ENCODE measurements around the gene PWWP2B.

The PWWP2B gene

DNA sequence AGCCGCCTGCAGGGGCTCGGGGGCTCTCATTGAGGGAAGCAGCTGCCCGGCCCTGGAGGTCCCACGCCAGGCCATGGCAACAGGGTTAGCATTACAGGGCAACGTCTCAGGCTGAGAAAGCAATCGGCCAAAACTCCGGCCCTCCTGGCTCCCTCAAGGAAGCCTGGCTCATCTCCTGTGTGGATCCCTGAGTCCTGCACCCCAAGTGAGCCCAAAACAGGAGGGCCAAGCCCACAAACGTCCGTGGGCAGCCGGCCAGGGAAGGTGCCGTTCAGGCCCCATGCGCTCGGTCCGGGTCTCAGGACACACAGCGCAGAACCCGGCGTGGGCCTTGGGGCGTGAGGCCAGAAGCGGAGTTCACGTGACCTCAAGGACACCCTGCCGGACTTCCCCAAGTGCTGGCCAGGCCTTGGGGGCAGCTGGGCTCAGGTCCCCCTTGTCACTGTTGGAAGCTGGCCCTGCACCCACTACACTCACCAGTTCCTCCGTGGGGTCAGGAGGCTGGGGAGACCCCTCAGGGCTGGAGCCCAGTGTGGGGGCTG, 8.0 kb upstream of the PWWP2B start:
- no peaks in the 10 kb centered on the region for H3K4me1 ChIP-seq (ENCODE audit: insufficient read depth, low read length, severe bottlenecking)
- no peaks in the 10 kb centered on the region for H3K9me3 ChIP-seq (ENCODE audit: low read length)
- no peak overlapping the region for H3K4me2 ChIP-seq (ENCODE audit: low read length)

DNA sequence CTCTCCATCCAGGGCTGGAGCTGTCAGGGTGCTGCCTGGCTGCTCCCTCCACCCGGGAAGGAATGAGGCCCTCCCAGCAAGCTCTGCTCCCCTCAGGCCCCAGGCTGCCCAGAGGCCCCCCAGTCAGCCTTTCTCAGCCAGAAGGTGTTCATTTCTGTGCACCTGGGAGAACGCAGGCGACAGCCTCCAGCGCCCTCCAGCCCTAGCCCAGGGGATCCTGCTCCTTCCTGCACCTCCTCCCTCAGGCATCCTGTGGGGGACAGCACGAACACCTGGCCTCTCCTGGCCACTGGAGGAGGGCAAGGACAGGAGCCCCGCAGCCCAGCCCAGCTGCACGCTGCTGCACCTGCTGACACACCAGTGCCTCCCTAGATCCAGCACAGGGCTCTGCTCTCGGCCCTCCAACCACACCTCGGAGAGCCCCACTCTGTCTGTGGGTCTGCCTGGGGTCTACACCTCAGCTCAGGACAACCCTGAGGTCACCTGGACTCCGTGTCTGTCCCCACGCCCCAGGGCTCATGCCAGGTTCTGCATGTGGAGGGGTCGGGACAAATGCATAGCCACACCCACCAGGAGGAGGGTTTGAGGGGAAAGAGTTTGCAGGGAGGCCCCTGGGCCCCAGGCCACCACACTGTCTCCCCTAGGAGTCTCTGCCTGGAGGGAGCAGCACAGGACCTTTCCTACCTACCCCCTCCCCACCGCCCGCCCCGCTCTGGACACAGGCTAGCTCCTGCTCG, 7.4 kb upstream of the PWWP2B start:
- TF ChIP-seq, protein P1, sequence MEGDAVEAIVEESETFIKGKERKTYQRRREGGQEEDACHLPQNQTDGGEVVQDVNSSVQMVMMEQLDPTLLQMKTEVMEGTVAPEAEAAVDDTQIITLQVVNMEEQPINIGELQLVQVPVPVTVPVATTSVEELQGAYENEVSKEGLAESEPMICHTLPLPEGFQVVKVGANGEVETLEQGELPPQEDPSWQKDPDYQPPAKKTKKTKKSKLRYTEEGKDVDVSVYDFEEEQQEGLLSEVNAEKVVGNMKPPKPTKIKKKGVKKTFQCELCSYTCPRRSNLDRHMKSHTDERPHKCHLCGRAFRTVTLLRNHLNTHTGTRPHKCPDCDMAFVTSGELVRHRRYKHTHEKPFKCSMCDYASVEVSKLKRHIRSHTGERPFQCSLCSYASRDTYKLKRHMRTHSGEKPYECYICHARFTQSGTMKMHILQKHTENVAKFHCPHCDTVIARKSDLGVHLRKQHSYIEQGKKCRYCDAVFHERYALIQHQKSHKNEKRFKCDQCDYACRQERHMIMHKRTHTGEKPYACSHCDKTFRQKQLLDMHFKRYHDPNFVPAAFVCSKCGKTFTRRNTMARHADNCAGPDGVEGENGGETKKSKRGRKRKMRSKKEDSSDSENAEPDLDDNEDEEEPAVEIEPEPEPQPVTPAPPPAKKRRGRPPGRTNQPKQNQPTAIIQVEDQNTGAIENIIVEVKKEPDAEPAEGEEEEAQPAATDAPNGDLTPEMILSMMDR (IDR thresholded peaks at IDR 0.05; ENCODE audit: low read length), result no peak
- TF ChIP-seq EZH2 (IDR thresholded peaks at IDR 0.05; ENCODE audit: borderline replicate concordance, low read length), result no peak
- no peaks in the 10 kb centered on the region for H3K9me3 ChIP-seq (ENCODE audit: low read length)
- no peaks in the 10 kb centered on the region for H3F3A ChIP-seq (ENCODE audit: insufficient read depth, low read length)
- no peak overlapping the region for H3K27ac ChIP-seq (ENCODE audit: low read depth, low read length, poor library complexity, severe bottlenecking)
- H3K36me3 ChIP-seq (ENCODE audit: insufficient read depth, low read length), result no peaks in the 10 kb centered on the region
- no peak overlapping the region for H3K9ac ChIP-seq (ENCODE audit: low read length)
- H3K27me3 ChIP-seq (ENCODE audit: insufficient read depth, low read length), result 0 out of 2 replicates have a peak, but pooled peaks cover 10% of the 10 kb centered on the region
- no peak overlapping the region for H2AFZ ChIP-seq (ENCODE audit: low read length)
- no peaks in the 10 kb centered on the region for H4K20me1 ChIP-seq (ENCODE audit: insufficient read depth, low read length)
- no peaks in the 10 kb centered on the region for H3K79me2 ChIP-seq (ENCODE audit: insufficient read depth, low read length)
- no peak overlapping the region for H3K4me3 ChIP-seq (ENCODE audit: low read depth, low read length, poor library complexity, severe bottlenecking)
- no peaks in the 10 kb centered on the region for H3K4me1 ChIP-seq (ENCODE audit: insufficient read depth, low read length, severe bottlenecking)
- no peak overlapping the region for H3K4me2 ChIP-seq (ENCODE audit: low read length)
- no peaks in the 10 kb centered on the region for H3K9me2 ChIP-seq (ENCODE audit: low read depth, low read length)

More for the DNA sequence above, 8.0 kb upstream of the PWWP2B start:
- TF ChIP-seq EZH2 (IDR thresholded peaks at IDR 0.05; ENCODE audit: borderline replicate concordance, low read length), result no peak
- TF ChIP-seq, protein P1 (IDR thresholded peaks at IDR 0.05; ENCODE audit: low read length), result no peak
- no peak overlapping the region for H3K9ac ChIP-seq (ENCODE audit: low read length)
- no peaks in the 10 kb centered on the region for H3F3A ChIP-seq (ENCODE audit: insufficient read depth, low read length)
- no peaks in the 10 kb centered on the region for H3K79me2 ChIP-seq (ENCODE audit: insufficient read depth, low read length)
- H4K20me1 ChIP-seq (ENCODE audit: insufficient read depth, low read length), result no peaks in the 10 kb centered on the region
- H3K27ac ChIP-seq (ENCODE audit: low read depth, low read length, poor library complexity, severe bottlenecking), result no peak overlapping the region
- no peaks in the 10 kb centered on the region for H3K36me3 ChIP-seq (ENCODE audit: insufficient read depth, low read length)
- no peak overlapping the region for H2AFZ ChIP-seq (ENCODE audit: low read length)
- H3K9me2 ChIP-seq (ENCODE audit: low read depth, low read length), result no peaks in the 10 kb centered on the region
- 0 out of 2 replicates have a peak, but pooled peaks cover 9% of the 10 kb centered on the region for H3K27me3 ChIP-seq (ENCODE audit: insufficient read depth, low read length)
- no peak overlapping the region for H3K4me3 ChIP-seq (ENCODE audit: low read depth, low read length, poor library complexity, severe bottlenecking)

DNA sequence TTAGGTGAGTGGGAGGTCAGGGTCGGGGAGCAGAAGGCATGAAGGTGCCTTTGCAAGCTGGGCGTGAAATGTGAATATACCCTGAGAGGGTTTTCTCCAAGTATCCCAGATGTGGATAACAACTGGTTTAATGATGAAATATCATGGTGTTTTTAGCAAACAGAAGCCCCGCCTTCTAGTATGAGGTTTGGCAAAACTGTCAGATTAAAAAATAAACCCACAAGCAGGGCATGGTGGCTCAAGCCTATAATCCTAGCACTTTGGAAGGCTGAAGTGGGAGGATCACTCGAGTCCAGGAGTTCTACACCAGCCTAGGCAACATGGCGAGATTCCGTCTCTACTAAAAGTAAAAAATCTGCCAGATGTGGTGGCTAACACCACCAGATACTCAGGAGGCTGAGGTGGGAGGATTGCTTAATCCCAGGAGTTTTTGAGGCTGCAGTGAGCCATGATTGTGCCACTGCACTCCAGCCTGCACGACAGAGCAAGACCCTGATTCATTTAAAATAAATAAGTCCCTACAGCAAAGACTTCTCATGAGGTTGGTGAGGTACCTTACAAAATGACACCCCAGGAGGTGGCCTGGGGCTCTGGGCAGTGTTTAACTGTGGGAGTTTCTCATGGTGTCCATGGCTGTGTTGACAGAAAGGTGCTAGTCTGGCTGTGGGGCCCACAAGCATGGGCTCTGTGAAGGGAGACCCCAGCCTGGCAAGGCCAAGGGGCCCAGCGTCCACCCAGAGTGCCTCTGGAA, 6.7 kb upstream of the PWWP2B start:
- Histone ChIP-seq H3K4me3 (ENCODE audit: low read depth, low read length, poor library complexity, severe bottlenecking) (no peak overlapping the region), H3K4me2 (ENCODE audit: low read length) (no peak overlapping the region), H3K4me1 (ENCODE audit: insufficient read depth, low read length, severe bottlenecking) (no peaks in the 10 kb centered on the region), H3K27me3 (ENCODE audit: insufficient read depth, low read length) (0 out of 2 replicates have a peak, but pooled peaks cover 10% of the 10 kb centered on the region), H3K36me3 (ENCODE audit: insufficient read depth, low read length) (no peaks in the 10 kb centered on the region), H3K9me2 (ENCODE audit: low read depth, low read length) (no peaks in the 10 kb centered on the region), H3K79me2 (ENCODE audit: insufficient read depth, low read length) (no peaks in the 10 kb centered on the region), H3K9ac (ENCODE audit: low read length) (no peak overlapping the region), H4K20me1 (ENCODE audit: insufficient read depth, low read length) (no peaks in the 10 kb centered on the region), H3F3A (ENCODE audit: insufficient read depth, low read length) (no peaks in the 10 kb centered on the region), H3K9me3 (ENCODE audit: low read length) (no peaks in the 10 kb centered on the region), H3K27ac (ENCODE audit: low read depth, low read length, poor library complexity, severe bottlenecking) (no peak overlapping the region), H2AFZ (ENCODE audit: low read length) (no peak overlapping the region)
- TF ChIP-seq EZH2 (IDR thresholded peaks at IDR 0.05; ENCODE audit: borderline replicate concordance, low read length), result no peak
- TF ChIP-seq, protein P1 (IDR thresholded peaks at IDR 0.05; ENCODE audit: low read length), result no peak

Data from OCI-LY1 (cell line).